Measurements from ENCODE around the gene GTF2F2.

- TF ChIP-seq FOXA1 (IDR thresholded peaks at IDR 0.05), result no peak
- no peak for TF ChIP-seq FOXM1 (IDR thresholded peaks at IDR 0.05; ENCODE audit: borderline replicate concordance)
- TF ChIP-seq PKNOX1 (IDR thresholded peaks at IDR 0.05), result no peak
- TF ChIP-seq ELF4 (IDR thresholded peaks at IDR 0.05), result no peak
- no peak for TF ChIP-seq ARNT (IDR thresholded peaks at IDR 0.05)
- TF ChIP-seq ZNF384 (IDR thresholded peaks at IDR 0.05), result no peak
Observed at GRCh38 chr13:45242524-45242923, 122.2 kb downstream of the GTF2F2 start.

Measured in HEK293T (cell line).